Stimulated activated CD4-positive, alpha-beta T cell treated with anti-CD3 and anti-CD28 coated beads, TNF-alpha, amount 100 ng/mL, for 48 hours (primary cell): ENCODE results near the gene MICAL2.

Experiments used
- DNase-seq, 3 donors: peaks; one replicate each; pipeline ENCODE4 v3.0.0-alpha.2; 2020; ENCODE audit warnings: low read depth in 3 of 3

Gene MICAL2

GRCh38 chr11:12209096-12209495 lies 98.7 kb downstream of the MICAL2 start:
- DNase-seq: no peak

GRCh38 chr11:12210200-12210599 lies 99.8 kb downstream of the MICAL2 start:
- no peak for DNase-seq

DNA sequence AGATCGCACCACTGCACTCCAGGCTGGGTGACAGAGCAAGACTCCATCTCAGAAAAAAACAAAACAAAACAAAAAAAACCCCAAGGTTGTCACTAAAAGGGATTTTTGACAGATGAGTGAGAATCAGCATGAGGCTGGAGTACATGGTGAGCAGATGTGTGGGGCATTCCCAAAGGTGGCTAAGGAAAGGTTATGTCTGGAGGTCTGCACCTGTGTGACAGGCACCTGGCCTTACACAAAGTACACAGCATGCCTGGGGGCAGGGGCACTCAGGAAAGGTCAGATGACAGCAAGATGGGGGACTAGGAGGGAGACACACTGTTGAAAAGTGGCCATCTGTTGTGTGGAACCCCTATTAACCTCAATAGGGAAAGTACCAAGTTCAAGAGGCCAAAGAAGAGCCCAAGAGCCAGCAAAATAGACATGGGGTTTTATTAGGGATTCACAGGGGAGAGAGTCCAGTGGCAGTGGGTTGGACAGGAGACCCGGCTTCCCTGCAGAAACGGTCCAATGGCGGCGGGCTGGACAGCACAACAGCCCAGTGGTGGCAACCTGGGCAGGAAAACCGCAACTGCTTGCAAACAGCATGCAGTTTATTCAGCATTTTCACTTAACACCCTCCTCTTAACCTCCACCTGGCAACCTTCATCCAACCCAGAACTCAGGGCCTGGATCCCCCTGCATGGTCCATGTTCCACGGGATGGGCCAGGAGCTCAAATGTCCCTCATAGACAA lies 101.1 kb downstream of the MICAL2 start:
- no peak for DNase-seq

- no peak for DNase-seq
These were observed 101.9 kb downstream of the MICAL2 start for GRCh38 chr11:12212174-12212820.

DNA sequence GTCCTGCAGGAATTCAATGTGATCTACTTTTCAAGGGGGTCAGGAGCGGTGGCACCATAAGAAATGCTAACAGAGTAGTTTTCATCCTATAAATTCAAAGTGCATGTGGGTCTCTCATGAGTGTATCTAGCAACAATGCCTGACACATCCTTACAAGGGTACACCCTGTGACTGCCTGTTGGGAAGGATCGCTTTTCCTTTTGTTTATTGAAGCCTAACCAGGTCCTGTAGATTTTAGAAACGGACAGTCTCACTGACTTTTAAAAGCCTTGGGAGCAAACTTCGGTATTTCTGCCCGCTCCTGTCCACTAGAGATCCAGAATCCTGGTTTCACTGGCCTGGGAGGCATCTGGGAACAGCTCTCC lies 102.4 kb downstream of the MICAL2 start:
- DNase-seq: no peak

GRCh38 chr11:12213883-12214282 lies 103.5 kb downstream of the MICAL2 start:
- DNase-seq: no peak

GRCh38 chr11:12214751-12215150 lies 104.4 kb downstream of the MICAL2 start:
- no peak for DNase-seq

GRCh38 chr11:12215181-12215593 lies 104.8 kb downstream of the MICAL2 start:
- no peak for DNase-seq

DNA sequence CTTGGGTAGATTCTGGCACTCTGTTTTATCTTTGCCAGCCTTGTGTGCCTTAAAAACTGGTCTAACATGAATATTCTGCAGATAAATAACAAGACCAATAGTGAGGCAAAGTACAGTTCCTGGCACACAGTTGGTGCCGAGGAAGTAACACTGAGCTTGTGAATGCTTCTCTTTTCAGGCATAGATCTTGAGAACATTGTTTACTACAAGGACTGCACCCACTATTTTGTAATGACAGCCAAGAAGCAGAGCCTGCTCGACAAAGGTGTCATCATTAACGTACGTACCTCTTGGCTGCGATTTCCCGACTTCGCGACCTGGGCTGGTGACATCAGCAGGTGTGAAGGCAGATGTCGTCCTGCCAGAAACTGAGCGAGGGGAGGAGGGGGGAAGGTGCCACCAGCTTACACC lies 105.7 kb downstream of the MICAL2 start:
- no peak for DNase-seq

GRCh38 chr11:12216671-12217374 lies 106.4 kb downstream of the MICAL2 start:
- no peak for DNase-seq

GRCh38 chr11:12217879-12218278 lies 107.5 kb downstream of the MICAL2 start:
- DNase-seq: no peak

DNA sequence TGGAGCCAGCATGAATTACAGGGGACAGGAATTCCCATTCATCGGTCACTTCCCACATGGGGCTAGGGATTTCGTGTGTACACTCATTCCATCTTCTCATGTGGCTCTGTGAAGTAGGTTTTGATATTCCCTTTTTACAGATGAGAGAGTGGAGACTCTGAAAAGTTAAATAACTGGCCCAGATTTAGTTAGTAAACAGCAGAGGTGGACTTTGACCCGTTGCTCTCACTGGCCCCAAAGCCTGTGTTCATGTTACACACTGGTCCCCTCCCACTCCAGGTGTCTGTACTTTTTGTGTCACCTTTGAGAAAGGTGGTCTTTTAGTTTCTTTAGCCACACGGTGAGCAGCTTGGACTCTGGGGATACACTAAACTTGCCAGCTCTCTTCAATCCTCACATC lies 108.5 kb downstream of the MICAL2 start:
- no peak for DNase-seq

DNA sequence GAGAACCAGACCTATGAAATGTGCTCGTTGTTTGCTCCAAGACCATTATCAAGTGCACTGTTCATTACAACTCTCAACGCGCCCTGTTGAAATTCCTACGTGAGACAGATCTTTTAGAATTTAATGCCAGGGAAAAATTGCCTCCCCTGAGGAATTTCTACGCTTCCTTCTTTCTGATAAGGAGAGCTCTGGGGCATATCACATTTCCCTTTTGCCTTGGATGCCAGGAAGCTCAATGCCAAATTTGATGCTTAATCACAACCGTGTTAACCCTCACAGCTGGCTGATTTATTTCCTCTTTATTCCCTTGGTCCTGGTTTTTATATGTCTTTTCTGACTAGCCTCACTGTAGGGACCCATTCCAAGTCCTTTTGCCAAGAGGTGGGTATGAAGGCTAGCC lies 109.4 kb downstream of the MICAL2 start:
- no peak for DNase-seq

- DNase-seq: no peak
These were observed 109.9 kb downstream of the MICAL2 start for GRCh38 chr11:12220305-12220704.

DNA sequence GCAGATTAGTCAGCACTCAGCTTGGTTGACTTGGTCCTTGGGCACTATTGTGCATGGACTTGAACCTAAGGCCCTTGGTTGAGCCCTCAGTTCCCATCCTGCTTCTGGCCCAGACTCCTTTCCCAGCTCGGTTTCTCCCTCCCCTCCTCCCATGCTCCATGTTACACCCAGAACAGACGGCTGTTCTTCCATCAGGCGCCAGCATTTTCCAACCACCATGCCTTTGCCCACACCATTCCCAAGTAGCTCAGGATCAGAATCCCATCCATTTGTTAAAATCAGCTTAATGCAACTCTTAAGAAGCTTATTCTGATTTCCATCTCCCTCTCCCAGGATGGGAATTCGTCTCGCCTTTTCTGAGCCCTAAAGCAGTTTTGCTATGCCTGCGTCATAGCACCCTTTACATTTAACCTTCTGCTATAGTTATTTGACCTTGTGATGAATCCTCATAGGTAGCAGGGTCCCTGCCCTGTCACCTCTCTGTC lies 110.7 kb downstream of the MICAL2 start:
- DNase-seq: no peak

GRCh38 chr11:12222055-12222792 lies 111.8 kb downstream of the MICAL2 start:
- DNase-seq: no peak

DNA sequence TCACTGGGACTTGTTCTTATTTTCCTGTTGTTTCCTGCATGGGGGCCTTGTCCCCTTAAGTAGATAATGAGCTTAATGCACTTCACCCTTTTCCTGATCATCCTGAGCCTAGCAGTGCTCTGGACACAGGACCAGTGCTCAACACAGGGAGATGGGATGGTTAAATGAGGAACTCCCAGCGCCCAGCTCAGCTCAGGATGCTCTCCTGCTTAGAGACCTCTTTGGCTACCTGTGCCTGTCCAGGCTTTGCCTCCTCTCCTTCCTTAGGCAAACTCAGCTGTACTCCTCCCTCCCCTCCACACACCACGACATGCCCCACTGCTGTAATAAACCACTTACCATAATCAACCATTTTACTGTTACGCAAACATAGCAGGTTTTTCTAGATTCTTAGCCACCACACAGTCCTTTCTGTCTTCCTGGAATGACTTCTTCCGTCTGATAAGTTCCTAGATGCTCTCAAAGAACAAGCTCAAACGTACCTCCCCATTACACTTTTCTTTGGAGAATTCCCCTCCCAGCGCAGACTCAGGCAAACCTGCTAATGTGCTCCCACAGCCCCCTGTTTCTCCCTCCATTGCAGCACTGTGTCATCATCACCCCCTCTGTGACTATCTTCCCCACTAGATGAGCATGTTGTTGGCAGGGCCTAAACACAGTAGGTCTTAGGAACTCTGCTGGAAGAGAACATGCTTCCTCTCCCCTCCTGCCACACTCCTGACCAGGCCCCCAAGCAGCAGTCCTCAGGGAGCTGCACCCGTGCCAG lies 113.6 kb downstream of the MICAL2 start:
- DNase-seq: no peak

GRCh38 chr11:12224537-12224893 lies 114.1 kb downstream of the MICAL2 start:
- DNase-seq: peak; percentile 81 to 88 (median 83)

GRCh38 chr11:12225046-12225739 lies 114.8 kb downstream of the MICAL2 start:
- no peak for DNase-seq

- no peak for DNase-seq
These were observed 115.7 kb downstream of the MICAL2 start for GRCh38 chr11:12226093-12226492.
